OCI-LY1 (cell line): Measurements from ENCODE around the gene SERPIND1.

Experiments
- H2AFZ ChIP-seq: fragments of 200-600 bp; sonication (generic), shearing (Covaris generic); 2 replicates; pipeline ENCODE4 v1.6.0; 2014; ENCODE audit warnings: antibody characterized with exemption, mild to moderate bottlenecking, low read length
- H3F3A ChIP-seq: fragments of 200-600 bp; sonication (generic), shearing (Covaris generic); 2 replicates; pipeline ENCODE4 v1.6.0; 2014; ENCODE audit warnings: mild to moderate bottlenecking, antibody characterized with exemption, low read length, moderate library complexity; ENCODE audit not compliant: insufficient read depth
- H3K27ac ChIP-seq: fragments of 200-600 bp; sonication (generic); 2 replicates; pipeline ENCODE4 v1.5.1; 2014; ENCODE audit warnings: low read length, mixed run types, mild to moderate bottlenecking, low read depth; ENCODE audit not compliant: poor library complexity, severe bottlenecking
- H3K27me3 ChIP-seq: fragments of 200-600 bp; sonication (generic); 2 replicates; pipeline ENCODE4 v1.6.0; 2014; ENCODE audit warnings: antibody characterized with exemption, mild to moderate bottlenecking, low read length, moderate library complexity; ENCODE audit not compliant: insufficient read depth
- H3K36me3 ChIP-seq: fragments of 200-600 bp; sonication (generic); 2 replicates; pipeline ENCODE4 v1.6.1; 2014; ENCODE audit warnings: mild to moderate bottlenecking, antibody characterized with exemption, low read length, moderate library complexity, mixed read lengths; ENCODE audit not compliant: insufficient read depth
- H3K4me1 ChIP-seq: fragments of 200-600 bp; sonication (generic); 2 replicates; pipeline ENCODE4 v1.5.1; 2014; ENCODE audit warnings: mild to moderate bottlenecking, low read length, moderate library complexity; ENCODE audit not compliant: insufficient read depth, severe bottlenecking
- H3K4me2 ChIP-seq: fragments of 200-600 bp; sonication (generic), shearing (Covaris generic); 2 replicates; pipeline ENCODE4 v1.6.1; 2014; ENCODE audit warnings: low read length
- H3K4me3 ChIP-seq: fragments of 200-600 bp; sonication (generic); 2 replicates; pipeline ENCODE4 v1.5.1; 2014; ENCODE audit warnings: low read length, low read depth, mild to moderate bottlenecking, mixed read lengths; ENCODE audit not compliant: poor library complexity, severe bottlenecking
- H3K79me2 ChIP-seq: fragments of 200-600 bp; shearing (Covaris generic); 2 replicates; pipeline ENCODE4 v1.6.1; 2016; ENCODE audit warnings: mixed run types, low read length, mixed read lengths; ENCODE audit not compliant: insufficient read depth
- H3K9ac ChIP-seq: fragments of 200-600 bp; sonication (generic), shearing (Covaris generic); 2 replicates; pipeline ENCODE4 v1.6.1; 2014; ENCODE audit warnings: mild to moderate bottlenecking, low read length, mixed read lengths
- H3K9me2 ChIP-seq: fragments of 200-600 bp; sonication (generic), shearing (Covaris generic); 2 replicates; pipeline ENCODE4 v1.6.1; 2014; ENCODE audit warnings: low read depth, mild to moderate bottlenecking, low read length, mixed read lengths
- H3K9me3 ChIP-seq: fragments of 200-600 bp; shearing (Covaris generic); 2 replicates; pipeline ENCODE4 v1.6.1; 2014; ENCODE audit warnings: low read length, mixed read lengths
- H4K20me1 ChIP-seq: fragments of 200-600 bp; sonication (generic), shearing (Covaris generic); 2 replicates; pipeline ENCODE4 v1.6.0; 2016; ENCODE audit warnings: mild to moderate bottlenecking, low read length; ENCODE audit not compliant: insufficient read depth
- CTCF ChIP-seq: fragments of 200-600 bp; sonication (generic), shearing (Covaris generic); IDR thresholded peaks from 2 replicates; pipeline ENCODE4 v1.5.1; 2017; ENCODE audit warnings: mild to moderate bottlenecking, antibody characterized with exemption, low read length, moderate library complexity, mixed read lengths
- EZH2 ChIP-seq: fragments of 200-600 bp; sonication (generic), shearing (Covaris generic); IDR thresholded peaks from 2 replicates; pipeline ENCODE4 v1.8.0; 2017; ENCODE audit warnings: borderline replicate concordance, mixed run types, mild to moderate bottlenecking, antibody characterized with exemption, low read length, moderate library complexity, mixed read lengths

SERPIND1 gene

GRCh38 chr22:20811971-20812660 is 38.2 kb downstream of the SERPIND1 start:
- H3K79me2 ChIP-seq = no peaks in the 10 kb centered on the region
- H3K9me3 ChIP-seq = no peaks in the 10 kb centered on the region
- H3K9ac ChIP-seq = no peak overlapping the region
- no peak overlapping the region for H3K4me2 ChIP-seq
- no peaks in the 10 kb centered on the region for H3K9me2 ChIP-seq
- H3K4me1 ChIP-seq = no peaks in the 10 kb centered on the region
- H3K27ac ChIP-seq = no peak overlapping the region
- H2AFZ ChIP-seq = no peak overlapping the region
- no peaks in the 10 kb centered on the region for H3F3A ChIP-seq
- peaks cover 67% of the 10 kb centered on the region for H3K36me3 ChIP-seq
- no peaks in the 10 kb centered on the region for H3K27me3 ChIP-seq
- H3K4me3 ChIP-seq = no peak overlapping the region
- no peaks in the 10 kb centered on the region for H4K20me1 ChIP-seq
- TF ChIP-seq EZH2 (no peak), CTCF (no peak)

- TF ChIP-seq EZH2 (no peak), CTCF (no peak)
- Histone ChIP-seq H3K9me3 (no peaks in the 10 kb centered on the region), H3K27me3 (no peaks in the 10 kb centered on the region)
Measured at GRCh38 chr22:20813056-20813455, 39.1 kb downstream of the SERPIND1 start.

GRCh38 chr22:20814221-20814808 is 40.4 kb downstream of the SERPIND1 start:
- no peak overlapping the region for H2AFZ ChIP-seq
- no peaks in the 10 kb centered on the region for H3K9me3 ChIP-seq
- H3K79me2 ChIP-seq = no peaks in the 10 kb centered on the region
- H3K9me2 ChIP-seq = no peaks in the 10 kb centered on the region
- H3F3A ChIP-seq = no peaks in the 10 kb centered on the region
- H3K27ac ChIP-seq = no peak overlapping the region
- TF ChIP-seq EZH2 (no peak), CTCF (no peak)
- no peaks in the 10 kb centered on the region for H3K4me1 ChIP-seq
- peaks cover 64% of the 10 kb centered on the region for H3K36me3 ChIP-seq
- H3K9ac ChIP-seq = no peak overlapping the region
- no peak overlapping the region for H3K4me2 ChIP-seq
- no peaks in the 10 kb centered on the region for H3K27me3 ChIP-seq
- no peak overlapping the region for H3K4me3 ChIP-seq
- H4K20me1 ChIP-seq = no peaks in the 10 kb centered on the region

More at GRCh38 chr22:20813056-20813455, 39.1 kb downstream of the SERPIND1 start:
- Histone ChIP-seq H3K9ac (no peak overlapping the region), H3K36me3 (peaks cover 63% of the 10 kb centered on the region), H3K4me2 (no peak overlapping the region), H2AFZ (no peak overlapping the region), H3K27ac (no peak overlapping the region), H4K20me1 (no peaks in the 10 kb centered on the region), H3F3A (no peaks in the 10 kb centered on the region), H3K4me3 (no peak overlapping the region), H3K9me2 (no peaks in the 10 kb centered on the region), H3K79me2 (no peaks in the 10 kb centered on the region), H3K4me1 (no peaks in the 10 kb centered on the region)
